ENCODE results near the gene BPTF. TPM values are rescaled to one million over a fixed set of nuclear protein-coding genes. Genes with fewer than 3 reads are reported as not detected.

BPTF gene
- total and polyA plus RNA-seq, 2 of the 13 experiments (the other 11 are each of a cell fraction or from before 2014, with no cell fraction given): 43.5 to 66.1 TPM

- no peak overlapping the region for H3K4me3 ChIP-seq (replicated peaks in 1 of 3; ENCODE audit: insufficient read depth in 1 of 3, low read depth in 2 of 3, low read length in 3 of 3)
- DNase-seq (ENCODE audit: low spot score) (no peak), ATAC-seq (peak; percentile 24; the same call in 2 of the 3 replicates), FAIRE-seq (no peak)
- H3K36me3 ChIP-seq (replicated peaks in 1 of 2; ENCODE audit: control insufficient read depth in 1 of 2, insufficient read depth in 2 of 2, low read length in 2 of 2): no peaks in the 10 kb centered on the region; a peak in 2 of 5 replicates
- H3K79me2 ChIP-seq (ENCODE audit: insufficient read depth, low read length): peaks cover 96% of the 10 kb centered on the region
- H3K27ac ChIP-seq (ENCODE audit: extremely low read length, insufficient read depth, low read length): no peak overlapping the region
- H3K9ac ChIP-seq (ENCODE audit: insufficient read depth, low read depth, low read length): no peak overlapping the region
- no peaks in the 10 kb centered on the region for H3K9me3 ChIP-seq (ENCODE audit: low read length)
- peaks cover 49% of the 10 kb centered on the region for H4K20me1 ChIP-seq (ENCODE audit: insufficient read depth, low read length)
- BruUV-seq (replicated peaks): no TSS peak
- in situ Hi-C loops (cut with HindIII; ENCODE audit: extremely low pct_ligation_motif_present, low pct_unique_long_range_greater_than_20kb) (no loop called here), intact Hi-C loops (cut with micrococcal nuclease; ENCODE audit: unreplicated experiment) (no loop called here)
- no peak overlapping the region for H3K4me2 ChIP-seq (ENCODE audit: low read depth, low read length)
- H2AFZ ChIP-seq (ENCODE audit: low read length): no peak overlapping the region
- CTCF ChIA-PET (ENCODE audit: low intra/inter-chr PET ratio, low total read pairs): no interaction called here
- POLR2A ChIA-PET: no interaction called here
- peaks cover 67% of the 10 kb centered on the region for H3K4me1 ChIP-seq (ENCODE audit: insufficient read depth, low read length)
- 96% methylated on average over 4 of the region's 4 CpGs for WGBS (ENCODE audit: low lambda C conversion rate)
- H3K27me3 ChIP-seq (ENCODE audit: control insufficient read depth in 1 of 2, insufficient read depth in 2 of 2, low read length in 2 of 2): no peaks in the 10 kb centered on the region
- no peak for TF ChIP-seq IRX3 (CRISPR knock-in tag; IDR thresholded peaks at IDR 0.05; ENCODE audit: borderline replicate concordance, low read depth)
Measured at GRCh38 chr17:67831268-67831667, 6.0 kb downstream of the BPTF start.

- ChIA-PET CTCF (ENCODE audit: low intra/inter-chr PET ratio, low total read pairs) (no interaction called here), POLR2A (no interaction called here)
- FAIRE-seq (no peak), DNase-seq (ENCODE audit: low spot score) (no peak), ATAC-seq (no peak)
- peaks cover 56% of the 10 kb centered on the region for H4K20me1 ChIP-seq (ENCODE audit: insufficient read depth, low read length)
- no peak overlapping the region for H3K4me2 ChIP-seq (ENCODE audit: low read depth, low read length)
- peaks cover 96% of the 10 kb centered on the region for H3K79me2 ChIP-seq (ENCODE audit: insufficient read depth, low read length)
- no TSS peak for BruUV-seq (replicated peaks)
- no peak overlapping the region for H2AFZ ChIP-seq (ENCODE audit: low read length)
- peaks cover 61% of the 10 kb centered on the region for H3K4me1 ChIP-seq (ENCODE audit: insufficient read depth, low read length)
- intact Hi-C loops (cut with micrococcal nuclease; ENCODE audit: unreplicated experiment): no loop called here
- no peak overlapping the region for H3K27ac ChIP-seq (ENCODE audit: extremely low read length, insufficient read depth, low read length)
- no peaks in the 10 kb centered on the region for H3K9me3 ChIP-seq (ENCODE audit: low read length)
- in situ Hi-C loops (cut with HindIII; ENCODE audit: extremely low pct_ligation_motif_present, low pct_unique_long_range_greater_than_20kb): no loop called here
- TF ChIP-seq ZNF121 (CRISPR knock-in tag; IDR thresholded peaks at IDR 0.05) (peak; percentile 80), RXRA (CRISPR knock-in tag; IDR thresholded peaks at IDR 0.05) (no peak)
- no peak overlapping the region for H3K4me3 ChIP-seq (replicated peaks in 1 of 3; ENCODE audit: insufficient read depth in 1 of 3, low read depth in 2 of 3, low read length in 3 of 3)
- no peaks in the 10 kb centered on the region; a peak in 2 of 5 replicates for H3K36me3 ChIP-seq (replicated peaks in 1 of 2; ENCODE audit: control insufficient read depth in 1 of 2, insufficient read depth in 2 of 2, low read length in 2 of 2)
- no peaks in the 10 kb centered on the region for H3K27me3 ChIP-seq (ENCODE audit: control insufficient read depth in 1 of 2, insufficient read depth in 2 of 2, low read length in 2 of 2)
- H3K9ac ChIP-seq (ENCODE audit: insufficient read depth, low read depth, low read length): no peak overlapping the region
- 97% methylated on average over 3 of the region's 3 CpGs for WGBS (ENCODE audit: low lambda C conversion rate)
Measured at GRCh38 chr17:67833134-67833533, 7.8 kb downstream of the BPTF start.

All from HepG2 (cell line).